T-helper 2 cell treated with Interferon-gamma antibody and Interleukin-4, amounts not matched to agents 100 ng/mL and 5 ng/mL, for 36 hours (primary cell): ENCODE data around the gene P2RX6. TPM values are rescaled to one million over a fixed set of nuclear protein-coding genes. Genes with fewer than 3 reads are reported as not detected.

ENCODE experiments used
- intact Hi-C: fragments of 100-400 bp; cut with micrococcal nuclease; formaldehyde crosslinking; loops from one replicate; pipeline ENCODE4 v1.15.1; 2023
- total RNA-seq: library from RNA; stranded (reverse); gene quantifications from 2 replicates; pipeline ENCODE4 v1.2.3, GENCODE V29; 2022

The P2RX6 gene
- total RNA-seq, 1 donor from 2014 or later, result 0.57 TPM

DNA sequence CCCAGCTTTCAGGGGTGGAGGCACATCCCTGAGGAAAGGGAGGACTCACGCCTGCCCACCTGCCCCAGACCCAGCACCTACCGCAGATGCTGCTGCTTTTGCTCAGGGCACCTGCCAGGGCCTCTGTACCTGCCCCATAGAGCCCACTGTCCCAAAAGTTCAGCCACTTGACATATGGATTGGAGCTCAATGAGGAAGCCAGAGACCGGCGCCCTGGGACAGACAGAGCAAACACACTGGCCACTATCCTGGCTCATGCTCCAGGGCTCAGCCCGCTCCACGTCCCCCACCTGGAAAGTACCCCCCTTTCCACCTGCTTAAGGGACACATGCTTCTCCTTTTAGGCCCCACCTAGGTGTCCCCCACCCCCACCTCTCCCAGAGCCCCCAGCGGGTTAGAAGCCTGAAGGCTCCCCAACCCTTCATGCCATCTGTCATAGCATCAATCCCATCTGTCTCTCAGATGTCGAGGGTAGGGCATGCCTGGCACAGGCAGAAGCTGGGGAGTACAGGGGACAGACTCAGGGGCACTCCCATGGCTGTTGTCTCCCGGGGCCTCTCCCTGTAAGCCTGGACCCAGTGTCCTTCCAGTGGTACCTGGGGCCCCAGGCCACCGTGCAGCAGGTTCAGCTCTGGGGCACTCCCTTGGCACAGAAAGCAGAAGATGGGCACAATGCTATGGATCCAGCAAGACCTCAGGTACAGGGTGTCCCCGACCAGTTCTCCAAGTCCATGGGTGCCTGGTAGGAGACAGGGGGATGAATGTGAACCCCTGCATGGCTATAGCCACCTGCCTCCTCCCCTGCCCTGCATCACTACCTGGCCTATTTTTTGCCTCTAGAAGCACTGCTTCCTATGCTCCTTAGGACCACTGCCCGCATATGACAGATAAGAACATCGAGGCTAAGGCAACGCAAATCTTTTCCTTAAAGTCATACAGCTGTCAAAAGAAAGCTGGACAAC lies 2.2 kb upstream of the P2RX6 start:
- intact Hi-C loops, result no loop called here

DNA sequence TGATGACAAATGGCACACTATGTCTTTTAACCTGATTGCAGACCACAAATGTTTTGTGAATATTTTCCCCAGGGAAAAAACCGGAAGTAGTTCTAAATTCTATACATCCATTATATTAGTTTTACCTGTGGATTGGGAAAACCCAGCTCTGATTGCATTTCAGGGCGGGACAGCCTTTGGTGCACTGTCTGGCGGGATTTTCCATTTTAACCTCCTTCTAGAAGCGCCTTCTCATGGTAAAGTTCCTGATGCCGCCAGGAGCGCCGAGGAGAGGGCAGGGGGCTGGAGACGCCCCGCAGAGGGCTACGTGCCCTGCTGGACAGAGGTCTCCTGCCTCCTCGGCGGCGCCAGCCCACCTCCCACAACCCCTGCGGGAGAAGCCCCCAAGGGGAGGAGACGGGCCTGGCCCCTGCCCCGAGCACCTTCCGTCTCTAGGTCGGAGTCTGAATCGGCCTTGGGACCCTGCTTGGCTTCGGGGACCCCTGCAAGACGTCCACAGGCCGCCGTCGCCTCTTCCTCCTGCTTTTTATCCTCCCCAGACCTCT lies 1.2 kb upstream of the P2RX6 start:
- intact Hi-C loops, result loop anchor here (1.0 kb wide), 1 partner anchor 11 kb away; the partner anchor contains the start of gene THAP7

DNA sequence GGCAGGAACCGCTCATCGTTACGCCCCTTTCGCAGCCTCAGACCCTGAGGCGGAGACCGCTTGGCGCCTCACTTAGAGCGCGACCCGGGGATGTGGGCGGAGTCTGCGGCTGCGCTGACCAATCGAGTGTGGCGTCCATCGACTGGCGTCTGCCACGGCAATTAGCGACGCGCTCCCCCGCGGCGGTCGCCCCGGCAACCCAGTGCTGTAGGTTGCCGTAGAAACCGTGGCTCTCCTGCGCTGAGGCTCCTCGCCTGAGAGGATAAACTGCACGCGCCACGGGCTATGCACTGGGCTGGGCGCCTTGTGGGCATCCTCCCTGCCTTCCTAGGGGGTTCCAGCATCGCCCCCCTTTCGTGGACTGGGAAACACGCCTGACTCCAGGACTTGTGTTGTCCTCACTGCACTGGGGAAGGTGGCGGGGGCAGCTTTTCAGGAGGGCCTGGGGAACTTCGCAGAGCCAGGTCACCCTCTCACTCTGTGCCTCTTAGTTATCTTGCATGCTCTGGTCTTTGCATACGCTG lies 701 bp upstream of the P2RX6 start:
- intact Hi-C loops, result loop anchor here (1.0 kb wide), 1 partner anchor 12 kb away; the partner anchor contains the start of gene THAP7

DNA sequence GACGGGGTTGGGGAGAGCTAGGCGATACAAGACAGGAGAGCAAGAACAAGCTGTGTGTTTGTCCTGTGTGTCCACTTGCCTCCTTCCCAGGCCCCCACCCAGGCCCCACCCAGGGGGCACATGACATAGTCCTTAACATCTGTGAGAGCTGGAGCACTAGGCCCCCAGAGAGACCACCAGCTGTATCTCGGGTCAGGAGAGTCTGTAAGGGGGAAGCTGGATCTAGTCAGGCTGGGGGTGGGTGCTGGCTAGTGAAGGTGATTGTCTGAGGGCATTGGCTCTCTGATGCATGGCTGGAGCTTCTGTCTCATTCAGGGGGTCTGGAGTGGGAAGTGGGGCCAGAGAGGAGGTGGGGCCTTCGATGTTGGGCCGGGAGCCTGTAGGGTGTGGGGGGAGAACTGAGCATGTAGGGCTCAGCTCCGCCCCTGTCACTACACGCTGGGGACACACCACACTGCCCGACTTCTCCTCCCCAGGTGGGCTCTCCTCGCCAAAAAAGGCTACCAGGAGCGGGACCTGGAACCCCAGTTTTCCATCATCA lies 571 bp downstream of the P2RX6 start:
- intact Hi-C loops, result no loop called here

DNA sequence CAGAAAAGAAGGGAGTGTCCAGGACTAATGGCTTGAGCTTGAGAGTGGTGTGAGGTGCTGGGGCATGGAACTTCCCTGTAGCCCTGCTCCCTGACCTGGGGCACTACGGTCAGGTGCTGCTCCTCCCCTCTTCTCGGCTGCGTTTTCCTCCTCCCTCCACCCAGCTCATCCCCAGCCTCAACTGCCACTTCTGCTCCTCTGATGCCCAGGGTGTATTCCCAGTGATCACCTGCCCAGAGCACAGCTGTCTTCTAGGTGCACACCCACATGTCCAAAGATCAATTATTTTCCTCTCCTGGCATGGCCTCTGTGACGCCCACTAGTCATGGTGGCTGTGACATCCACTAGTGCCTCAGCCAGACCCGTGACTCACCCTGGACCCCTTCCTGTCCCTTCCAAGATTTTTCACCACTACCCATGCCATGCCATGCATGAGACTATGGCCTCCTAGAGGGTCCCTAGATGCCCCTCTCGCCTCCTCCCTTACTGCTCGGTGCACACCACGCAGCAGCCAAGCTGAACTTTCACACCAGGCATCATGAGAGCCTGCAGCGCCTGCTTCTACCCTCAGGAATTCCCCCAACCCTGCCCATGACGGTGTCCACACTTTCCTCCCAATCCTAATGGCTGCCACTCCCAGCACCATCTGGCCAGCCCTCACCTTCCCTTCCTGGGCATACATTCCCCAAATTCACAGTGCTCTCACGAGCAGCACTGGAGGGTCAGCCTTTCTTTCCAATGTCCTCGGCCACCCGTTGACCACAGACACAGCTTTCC lies 1.9 kb downstream of the P2RX6 start:
- intact Hi-C loops, result no loop called here

DNA sequence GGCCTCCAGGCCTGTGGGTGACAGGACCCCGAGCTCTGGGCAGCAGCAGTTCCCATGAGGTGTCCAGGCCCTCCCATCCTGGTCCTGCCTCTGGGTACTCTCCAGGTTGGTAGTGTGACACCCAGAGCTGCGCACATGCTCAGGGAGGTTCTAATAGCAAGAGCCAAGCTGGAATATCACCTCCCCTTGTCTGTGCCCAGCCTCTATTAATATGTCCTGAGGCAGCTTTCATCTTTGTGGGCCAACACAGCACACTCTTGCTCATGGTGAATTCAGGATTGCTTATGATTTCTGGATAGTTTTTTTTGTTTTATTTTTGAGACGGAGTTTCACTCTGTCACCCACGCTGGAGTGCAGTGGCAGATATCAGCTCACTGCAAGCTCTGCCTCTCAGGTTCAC lies 3.3 kb downstream of the P2RX6 start:
- intact Hi-C loops, result no loop called here

DNA sequence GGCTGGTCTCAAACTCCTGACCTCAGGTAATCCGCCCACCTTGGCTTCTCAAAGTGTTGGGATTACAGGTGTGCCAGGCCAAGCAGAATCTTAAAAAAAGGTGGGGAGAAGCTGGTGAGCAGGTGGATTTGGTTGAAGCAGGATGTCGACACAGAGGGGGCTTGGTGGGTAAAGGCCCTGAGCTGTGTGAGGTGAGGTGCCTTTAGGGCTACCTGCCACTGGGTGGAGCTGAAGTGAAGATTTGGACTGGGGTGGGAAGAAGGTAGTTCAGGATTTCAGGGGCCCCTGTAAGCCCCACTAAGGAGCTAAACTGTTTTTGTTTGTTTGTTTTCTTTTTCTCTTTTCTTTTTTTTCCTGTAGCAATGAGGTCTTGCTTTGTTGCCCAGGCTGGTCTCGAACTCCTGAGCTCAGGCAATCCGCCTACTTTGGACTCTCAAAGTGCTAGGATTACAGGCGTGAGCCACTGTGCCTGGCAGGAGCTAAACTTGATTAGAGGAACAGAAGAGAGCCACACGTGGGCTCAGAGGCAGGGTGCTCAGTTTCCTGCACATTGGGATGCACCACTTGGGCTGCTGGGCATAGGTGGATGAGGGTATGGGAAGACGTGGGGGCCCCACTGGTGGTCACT lies 6.0 kb downstream of the P2RX6 start:
- intact Hi-C loops, result no loop called here

DNA sequence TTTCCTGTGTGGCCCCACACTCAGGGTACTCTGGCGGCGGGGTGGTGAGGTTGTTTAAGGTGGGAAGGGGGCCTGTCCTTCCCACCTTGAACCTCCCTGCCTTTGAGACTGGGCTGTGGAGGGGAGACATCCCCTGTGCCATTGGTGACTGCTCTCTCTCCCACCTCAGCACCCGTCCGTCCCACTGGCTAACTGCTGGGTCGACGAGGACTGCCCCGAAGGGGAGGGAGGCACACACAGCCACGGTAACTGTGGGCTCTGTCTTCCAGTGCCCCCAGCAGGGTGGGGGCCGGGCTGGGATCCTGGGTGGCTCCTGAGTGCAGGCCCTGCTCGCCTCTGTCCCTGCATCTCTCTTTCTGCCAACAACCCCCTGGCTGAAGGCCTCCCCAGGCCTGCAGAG lies 7.5 kb downstream of the P2RX6 start:
- intact Hi-C loops, result no loop called here

DNA sequence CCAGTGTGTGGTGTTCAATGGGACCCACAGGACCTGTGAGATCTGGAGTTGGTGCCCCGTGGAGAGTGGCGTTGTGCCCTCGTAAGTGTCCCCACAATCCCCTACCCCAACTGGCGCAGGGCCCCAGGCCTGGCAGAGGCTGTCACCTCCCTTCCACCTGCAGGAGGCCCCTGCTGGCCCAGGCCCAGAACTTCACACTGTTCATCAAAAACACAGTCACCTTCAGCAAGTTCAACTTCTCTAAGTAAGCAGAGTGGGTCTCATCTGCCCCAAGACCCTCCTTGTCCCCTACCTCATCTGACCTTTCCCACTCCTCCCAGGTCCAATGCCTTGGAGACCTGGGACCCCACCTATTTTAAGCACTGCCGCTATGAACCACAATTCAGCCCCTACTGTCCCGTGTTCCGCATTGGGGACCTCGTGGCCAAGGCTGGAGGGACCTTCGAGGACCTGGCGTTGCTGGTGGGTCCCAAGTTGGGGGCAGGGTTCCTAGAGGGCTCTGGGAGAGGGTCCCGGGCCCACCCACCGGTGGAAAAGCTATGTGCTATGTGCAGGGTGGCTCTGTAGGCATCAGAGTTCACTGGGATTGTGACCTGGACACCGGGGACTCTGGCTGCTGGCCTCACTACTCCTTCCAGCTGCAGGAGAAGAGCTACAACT lies 8.1 kb downstream of the P2RX6 start:
- intact Hi-C loops, result no loop called here

DNA sequence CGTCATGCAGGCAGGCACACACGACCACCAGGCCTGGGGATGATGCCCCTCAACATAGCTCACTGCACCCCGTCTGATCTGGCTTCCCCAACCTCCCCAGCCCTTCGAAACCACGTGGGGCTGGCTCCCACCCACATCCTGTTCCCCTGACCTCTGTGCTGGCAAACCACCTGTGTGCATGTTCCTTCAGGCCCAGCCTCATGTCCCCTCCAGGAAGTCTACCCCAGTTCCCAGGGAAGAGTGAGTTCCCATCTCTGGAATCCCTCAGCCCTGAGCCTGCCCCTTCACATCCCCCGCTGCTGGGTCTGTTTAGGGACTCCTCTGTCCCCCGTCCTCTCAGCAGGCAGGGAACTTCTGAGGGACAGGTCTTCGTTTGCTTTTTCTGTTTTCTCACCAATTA lies 10.3 kb downstream of the P2RX6 start:
- intact Hi-C loops, result no loop called here

DNA sequence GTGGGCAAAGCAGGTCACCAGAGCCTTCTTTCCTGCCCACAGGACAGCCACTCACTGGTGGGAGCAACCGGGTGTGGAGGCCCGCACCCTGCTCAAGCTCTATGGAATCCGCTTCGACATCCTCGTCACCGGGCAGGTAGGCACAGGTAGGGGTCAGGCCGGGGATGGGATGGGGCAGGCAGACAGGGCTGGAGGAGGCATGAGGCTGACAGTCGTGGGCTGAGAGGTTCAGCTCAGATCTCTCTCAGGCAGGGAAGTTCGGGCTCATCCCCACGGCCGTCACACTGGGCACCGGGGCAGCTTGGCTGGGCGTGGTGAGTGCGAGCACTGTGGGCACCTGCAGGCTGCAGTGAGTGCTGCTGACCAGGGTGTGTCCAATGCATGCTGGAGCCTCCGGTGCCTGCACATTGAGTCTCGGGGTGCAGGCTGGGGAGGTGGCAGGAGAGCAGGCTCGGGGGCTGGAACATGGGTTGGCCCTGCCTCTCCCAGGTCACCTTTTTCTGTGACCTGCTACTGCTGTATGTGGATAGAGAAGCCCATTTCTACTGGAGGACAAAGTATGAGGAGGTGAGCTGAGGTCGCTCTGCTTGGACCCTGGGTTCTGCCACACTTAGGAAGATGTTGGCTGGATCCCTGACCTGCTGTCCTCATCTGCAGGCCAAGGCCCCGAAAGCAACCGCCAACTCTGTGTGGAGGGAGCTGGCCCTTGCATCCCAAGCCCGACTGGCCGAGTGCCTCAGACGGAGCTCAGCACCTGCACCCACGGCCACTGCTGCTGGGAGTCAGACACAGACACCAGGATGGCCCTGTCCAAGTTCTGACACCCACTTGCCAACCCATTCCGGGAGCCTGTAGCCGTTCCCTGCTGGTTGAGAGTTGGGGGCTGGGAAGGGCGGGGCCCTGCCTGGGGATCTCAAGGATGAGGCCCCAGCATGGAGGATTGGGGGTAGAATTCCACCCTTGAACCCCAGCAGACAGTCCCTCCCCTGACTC lies 11.1 kb downstream of the P2RX6 start:
- intact Hi-C loops, result no loop called here

DNA sequence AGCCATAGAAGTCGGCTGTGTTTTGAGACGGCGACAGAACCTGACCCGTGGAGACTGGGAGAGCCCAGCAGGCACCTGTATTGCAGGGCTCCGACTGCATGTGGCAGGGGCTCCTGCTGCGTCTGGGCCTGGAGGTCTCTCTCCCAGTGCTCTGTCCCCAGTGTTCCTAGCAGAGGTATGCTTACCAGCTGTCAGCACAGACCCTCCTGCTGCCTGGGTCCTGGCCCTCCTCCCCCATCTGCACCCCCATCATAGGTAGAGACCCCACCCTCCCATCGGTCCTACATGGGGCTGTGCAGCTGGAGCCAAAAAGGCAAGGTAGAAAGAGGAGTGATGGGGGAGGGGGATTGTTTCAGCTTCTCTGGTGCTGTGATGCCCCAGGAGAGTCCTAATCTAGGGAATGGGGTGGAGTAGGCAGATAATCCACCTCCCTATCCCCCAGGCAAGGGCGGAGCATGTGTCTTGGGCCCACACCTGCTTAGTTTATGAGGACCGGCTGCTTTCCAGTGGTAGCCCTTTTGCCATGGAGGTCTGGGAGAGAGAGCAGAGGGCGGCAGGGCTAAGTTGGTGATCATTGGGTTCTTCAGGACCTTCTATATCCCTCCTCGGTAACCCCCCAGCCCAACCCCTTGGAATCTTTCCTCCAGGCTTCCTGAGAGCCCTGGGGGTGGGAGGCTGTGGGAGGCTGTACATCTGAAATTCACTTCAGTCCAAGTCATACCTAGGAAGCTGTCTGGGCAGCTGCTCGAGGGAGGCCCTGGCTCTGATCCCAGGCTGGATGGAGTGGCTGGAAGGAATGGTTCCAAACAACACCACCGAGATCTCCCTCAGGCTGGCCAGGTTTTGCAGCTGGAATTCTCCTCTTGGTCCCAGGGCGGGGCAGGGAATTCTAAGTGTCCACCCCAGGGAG lies 12.1 kb downstream of the P2RX6 start:
- intact Hi-C loops, result no loop called here

DNA sequence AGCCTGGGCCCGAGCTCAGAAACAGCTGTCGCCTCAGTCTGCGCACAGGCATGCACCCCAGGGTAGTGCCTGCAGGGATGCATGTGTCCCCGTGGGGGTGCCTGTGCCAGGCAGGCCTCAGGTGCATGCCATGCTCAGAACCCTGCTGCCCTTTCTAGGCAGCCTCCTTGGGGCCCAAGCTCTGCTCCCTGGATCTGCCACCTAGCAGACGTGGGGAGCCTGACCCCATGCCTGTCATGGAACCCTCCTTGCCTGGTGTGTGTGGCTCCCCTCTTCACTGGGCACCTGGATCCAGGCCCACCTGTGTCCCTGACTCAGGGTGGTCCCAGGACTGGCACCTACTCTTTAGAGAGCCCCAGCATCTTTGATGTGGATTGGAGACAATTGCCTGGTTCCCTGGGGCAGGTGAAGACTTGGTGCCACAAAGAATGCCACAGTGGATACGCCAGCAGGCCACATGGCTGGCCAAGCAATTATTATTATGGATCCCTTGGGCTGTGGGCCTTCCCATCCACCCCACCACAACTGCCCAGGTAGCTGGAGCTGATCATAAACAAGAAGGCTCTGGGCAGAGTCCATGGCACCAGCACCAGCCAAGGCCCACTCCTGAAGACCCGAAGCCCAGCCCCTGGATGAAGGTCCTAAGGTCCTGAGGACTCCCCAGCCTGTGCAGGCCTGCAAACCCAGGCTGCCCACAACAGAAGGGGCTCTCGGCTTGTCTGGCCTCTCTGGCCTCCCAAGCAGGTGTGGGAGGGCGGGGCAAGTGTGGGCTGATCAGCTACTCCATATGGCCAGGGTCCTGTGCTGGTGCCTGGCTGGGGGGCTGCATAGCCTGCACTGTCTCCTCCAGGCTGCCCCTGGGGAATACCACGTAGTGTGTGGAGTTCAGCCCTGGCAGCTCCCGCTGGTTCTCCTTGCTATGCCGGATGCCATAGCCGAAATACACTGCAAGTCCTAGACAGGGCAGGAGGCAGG lies 13.6 kb downstream of the P2RX6 start:
- intact Hi-C loops, result no loop called here

DNA sequence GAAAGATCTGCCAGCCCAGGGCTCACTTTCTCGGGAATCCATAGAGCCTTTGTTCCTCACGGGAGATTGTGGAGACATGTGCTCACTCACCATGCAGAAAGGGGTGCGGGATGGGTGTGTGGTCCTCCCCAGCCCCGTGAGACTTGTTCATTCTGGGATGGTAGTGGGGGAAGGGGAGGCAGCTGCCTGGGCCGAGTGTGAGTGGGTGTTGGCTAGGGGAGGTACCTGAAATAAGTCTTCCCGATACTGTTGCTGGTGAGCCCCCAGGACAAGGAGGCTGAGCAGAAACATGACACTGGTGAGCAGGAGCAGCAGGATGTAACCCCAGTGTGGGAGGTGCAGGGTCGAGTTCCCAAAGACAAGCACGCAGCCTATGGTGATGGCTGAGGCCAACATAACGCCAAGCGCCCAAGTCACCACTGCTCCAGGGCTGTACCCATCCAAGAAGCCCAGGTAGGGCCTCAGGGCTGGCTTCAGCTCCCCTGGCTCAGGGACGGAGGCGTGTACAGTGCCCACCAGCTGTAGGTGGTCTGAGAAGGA lies 14.6 kb downstream of the P2RX6 start:
- intact Hi-C loops, result no loop called here

DNA sequence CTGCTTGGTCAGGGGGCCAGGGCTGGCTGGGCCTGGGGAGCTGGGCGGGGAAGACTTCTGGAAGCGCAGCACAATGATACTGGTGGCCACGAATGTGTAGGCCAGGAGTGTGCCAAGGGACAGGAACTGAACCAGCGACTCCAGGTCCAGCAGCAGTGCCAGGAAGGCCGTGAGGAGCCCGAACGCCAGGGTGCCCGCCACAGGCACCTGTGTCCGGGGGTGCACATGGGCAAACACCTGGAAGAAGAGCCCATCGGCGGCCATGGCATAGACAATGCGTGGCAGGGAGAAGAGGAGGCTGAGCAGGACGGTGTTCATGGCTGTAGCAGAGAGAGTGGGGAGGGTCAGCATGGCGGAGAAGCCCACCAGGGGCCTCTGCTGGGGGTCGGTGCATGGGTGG lies 15.1 kb downstream of the P2RX6 start:
- intact Hi-C loops, result no loop called here

DNA sequence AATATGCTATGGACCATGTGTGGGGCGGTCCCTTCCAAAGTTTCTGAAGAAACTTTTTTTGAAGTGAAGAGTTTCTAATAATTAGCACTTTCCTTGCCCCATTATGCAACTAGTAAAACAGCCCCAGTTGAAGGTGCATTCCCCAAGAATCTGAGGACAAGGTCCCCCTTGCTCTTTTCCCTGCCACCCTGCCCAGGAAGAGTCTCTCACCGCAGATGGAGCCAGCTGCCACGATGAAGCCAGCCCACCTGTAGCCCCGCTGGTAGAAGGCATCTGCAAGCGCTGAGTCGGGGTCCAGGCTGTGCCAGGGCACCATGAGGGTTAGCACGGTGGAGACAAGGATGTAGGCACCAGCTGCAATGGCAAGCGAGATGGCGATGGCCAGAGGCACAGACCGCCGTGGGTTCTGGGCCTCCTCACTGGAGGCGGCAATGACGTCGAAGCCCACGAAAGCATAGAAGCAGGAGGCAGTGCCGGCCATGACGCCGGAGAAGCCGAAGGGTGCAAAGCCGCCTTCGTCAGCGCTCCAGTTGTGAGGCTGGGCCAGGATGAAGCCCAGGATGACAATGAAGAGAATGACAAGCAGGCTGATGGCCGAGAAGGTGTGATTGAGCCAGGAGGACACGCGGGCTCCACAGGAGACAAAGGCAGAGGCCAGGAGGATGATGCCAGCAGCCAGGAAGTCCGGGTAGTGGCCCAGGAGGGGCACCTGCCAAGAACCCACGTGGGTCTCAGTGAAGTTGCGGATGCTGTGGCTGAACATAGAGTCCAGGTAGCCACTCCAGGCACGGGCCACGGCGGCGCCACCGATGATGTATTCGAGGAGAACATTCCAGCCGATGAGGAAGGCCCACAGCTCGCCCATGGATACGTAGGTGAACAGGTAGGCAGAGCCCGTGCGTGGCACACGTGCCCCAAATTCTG lies 15.9 kb downstream of the P2RX6 start:
- intact Hi-C loops, result no loop called here
